HG02759 (cell line): Measurements from ENCODE around the gene TALDO1.
"Not testable (repeated sequence)": the region's sequence is repeated elsewhere in the genome, so short reads cannot be mapped to it uniquely, and the experiment has no call there.

Source experiments
- ATAC-seq: cut with Tn5 transposase; IDR thresholded peaks from one replicate; pipeline ENCODE4 v1.9.1; 2021; ENCODE audit warnings: mild to moderate bottlenecking, moderate library complexity; ENCODE audit not compliant: unreplicated experiment

TALDO1 gene

DNA sequence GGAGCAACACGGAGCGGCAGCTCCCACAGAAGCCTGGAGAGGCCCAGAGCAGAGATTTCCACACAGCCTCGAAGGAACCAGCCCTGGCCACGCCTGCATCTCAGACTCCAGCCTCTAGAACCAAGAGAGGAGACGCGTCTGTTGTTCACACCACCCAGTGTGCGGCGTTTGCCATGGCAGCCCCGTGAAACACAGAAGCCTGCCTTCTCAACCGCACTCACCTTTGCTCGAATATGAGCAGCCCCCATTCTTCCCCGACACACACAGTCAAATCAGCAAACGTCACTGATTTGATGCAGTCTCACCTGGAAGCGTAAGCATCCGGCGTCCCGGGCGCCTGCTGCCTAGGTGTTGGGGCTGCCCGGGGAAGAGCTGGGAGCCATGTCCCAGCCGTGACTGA lies 14.2 kb upstream of the TALDO1 start:
- ATAC-seq = no peak

DNA sequence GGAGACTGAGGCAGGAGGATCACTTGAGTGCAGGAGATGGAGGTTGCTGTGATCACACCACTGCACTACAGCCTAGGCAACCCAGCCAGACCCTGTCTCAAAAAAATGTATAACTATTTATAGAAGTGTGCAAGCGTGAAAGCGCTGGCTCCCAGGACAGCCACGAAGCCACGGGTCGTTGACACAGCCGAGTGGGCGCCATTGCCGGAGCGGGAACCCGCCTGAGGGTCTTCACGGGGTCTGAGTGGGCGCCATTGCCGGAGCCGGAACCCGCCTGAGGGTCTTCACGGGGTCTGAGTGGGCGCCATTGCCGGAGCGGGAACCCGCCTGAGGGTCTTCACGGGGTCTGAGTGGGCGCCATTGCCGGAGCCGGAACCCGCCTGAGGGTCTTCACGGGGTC lies 12.7 kb upstream of the TALDO1 start:
- ATAC-seq = not testable (repeated sequence)

DNA sequence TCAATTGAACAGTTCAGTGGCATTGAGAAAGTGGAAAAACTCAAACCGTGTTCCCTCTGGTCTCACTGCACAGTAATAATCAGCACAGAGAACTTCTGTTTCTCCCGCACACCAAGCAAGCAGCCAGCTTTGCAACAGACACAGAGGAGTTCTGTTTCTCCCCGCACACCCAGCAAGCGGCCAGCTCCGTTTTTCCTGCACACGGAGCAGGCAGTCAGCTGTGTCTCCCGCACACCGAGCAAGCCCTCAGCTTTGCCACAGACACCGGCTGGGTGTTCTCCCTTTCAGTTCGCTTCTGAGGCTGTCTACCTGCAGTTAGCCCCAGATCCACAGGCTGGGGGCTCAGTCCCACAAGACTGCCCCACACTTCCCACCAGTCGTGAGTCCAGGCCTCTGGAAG lies 9.9 kb upstream of the TALDO1 start:
- no peak for ATAC-seq

DNA sequence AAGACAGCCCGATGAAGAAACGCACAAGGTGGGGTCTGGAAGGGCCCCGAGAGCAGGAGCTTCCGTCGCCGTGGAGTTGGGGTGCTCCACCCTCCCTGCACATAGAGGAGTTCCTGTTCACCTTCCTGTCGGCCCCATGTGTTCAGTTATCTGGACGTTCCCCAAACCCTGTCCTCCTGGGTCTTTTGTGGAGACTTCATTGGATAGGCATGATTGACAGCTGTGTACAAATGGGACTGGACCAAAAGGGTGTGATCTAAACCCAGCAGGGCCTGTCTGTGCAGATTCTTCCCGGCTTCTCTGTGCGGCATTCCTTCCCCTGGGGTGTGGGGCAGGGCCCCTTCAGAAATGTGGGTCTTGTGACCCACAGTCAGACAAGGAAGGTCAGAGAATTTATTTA lies 9.4 kb upstream of the TALDO1 start:
- ATAC-seq = not testable (repeated sequence)

DNA sequence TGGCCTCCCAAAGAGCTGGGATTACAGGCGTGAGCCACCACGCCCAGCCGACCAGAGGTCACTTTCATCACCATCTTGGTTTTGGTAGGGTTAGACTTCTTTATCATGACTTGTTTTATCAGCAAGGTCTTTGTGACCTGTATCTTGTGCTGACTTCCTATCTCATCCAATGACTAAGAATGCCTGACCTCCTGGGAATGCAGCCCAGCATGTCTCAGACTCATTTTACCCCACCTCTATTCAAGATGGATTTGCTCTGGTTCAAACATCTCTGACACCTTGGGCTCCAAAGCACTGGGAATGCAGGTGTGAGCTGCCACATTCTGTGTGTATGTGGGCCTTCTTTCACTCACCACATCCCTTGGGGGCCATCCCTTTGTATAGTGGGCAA lies 5.1 kb upstream of the TALDO1 start:
- ATAC-seq = no peak

DNA sequence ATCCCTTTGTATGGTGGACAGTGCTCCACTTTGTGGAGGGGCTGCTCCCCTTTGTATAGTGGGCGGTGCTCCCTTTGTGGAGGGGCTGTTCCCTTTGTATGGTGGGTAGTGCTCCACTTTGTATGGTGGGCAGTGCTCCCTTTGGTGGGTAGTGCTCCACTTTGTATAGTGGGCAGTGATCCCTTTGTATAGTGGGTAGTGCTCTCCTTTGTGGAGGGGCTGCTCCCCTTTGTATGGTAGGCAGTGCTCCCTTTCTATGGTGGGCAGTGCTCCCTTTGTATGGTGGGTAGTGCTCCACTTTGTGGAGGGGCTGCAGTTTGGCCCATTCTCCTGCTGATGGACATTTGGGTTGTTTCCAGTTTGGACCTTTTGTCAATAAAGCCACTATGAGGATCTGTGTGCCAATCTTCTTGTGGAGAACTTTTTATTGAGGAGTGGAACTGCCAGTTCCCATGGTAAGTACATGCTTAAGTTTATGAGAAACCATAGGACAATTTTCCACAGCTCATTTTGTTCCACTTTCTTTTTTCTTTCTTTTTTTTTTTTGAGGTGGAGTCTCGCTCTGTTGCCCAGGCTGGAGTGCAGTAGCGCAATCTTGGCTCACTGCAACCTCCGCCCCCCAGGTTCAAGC lies 4.6 kb upstream of the TALDO1 start:
- ATAC-seq = no peak

DNA sequence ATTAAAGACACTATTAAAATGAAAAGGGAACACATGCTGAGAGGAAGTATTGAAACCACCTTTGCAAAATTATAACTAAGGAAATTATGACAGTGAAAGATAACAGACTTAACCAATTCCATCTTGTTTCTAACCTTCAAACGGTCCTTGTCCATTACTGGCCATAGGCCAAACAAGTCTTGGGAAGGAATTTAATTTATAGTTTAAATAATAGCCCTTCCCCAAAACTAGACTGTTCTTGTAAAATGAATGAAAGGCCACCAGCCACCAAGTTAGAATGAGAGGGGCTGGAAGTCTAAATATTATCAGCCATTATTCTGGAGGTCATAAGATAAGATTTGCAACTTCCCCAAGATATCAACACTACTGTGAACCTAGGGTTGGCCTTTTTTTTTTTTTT lies 1.8 kb upstream of the TALDO1 start:
- ATAC-seq = no peak

DNA sequence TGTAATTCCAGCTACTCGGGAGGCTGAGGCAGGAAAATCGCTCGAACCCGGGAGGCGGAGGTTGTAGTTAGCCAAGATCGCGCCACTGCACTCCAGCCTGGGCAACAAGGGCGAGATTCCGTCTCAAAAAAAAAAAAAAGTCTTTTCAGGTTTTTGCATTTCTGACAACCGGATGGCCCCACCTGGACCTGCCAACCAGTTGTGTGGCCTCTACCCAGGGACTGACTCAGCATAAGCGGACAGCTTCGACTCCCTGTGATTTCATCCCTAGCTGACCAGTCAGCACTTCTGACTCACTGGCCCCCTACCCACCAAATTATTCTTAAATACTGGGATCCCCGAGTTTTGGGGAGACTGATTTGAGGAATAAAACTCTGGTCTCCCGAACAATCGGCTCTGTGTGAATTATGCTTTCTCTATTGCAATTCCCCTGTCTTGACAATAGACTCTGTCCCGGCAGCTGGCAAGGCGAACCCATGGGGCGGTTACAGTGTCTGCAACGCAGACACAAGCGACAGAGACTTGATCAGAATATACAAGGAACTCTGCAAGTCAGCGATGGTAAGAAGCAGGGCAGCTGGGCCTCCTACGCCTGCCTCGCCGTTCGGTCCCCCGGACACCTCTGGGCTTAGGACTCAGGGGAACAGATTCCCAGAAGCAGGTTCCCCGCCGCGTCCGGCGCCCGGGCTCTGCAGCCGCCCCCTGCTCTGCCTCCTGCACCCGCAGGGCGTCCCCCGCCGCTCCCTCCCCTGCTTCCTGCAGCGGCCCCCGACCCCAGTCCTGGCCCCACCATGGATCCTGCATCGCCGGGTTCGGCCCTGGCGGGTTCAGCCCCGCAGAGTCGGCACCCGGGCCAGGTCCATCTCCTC lies 741 bp upstream of the TALDO1 start:
- ATAC-seq = peak; percentile 28

DNA sequence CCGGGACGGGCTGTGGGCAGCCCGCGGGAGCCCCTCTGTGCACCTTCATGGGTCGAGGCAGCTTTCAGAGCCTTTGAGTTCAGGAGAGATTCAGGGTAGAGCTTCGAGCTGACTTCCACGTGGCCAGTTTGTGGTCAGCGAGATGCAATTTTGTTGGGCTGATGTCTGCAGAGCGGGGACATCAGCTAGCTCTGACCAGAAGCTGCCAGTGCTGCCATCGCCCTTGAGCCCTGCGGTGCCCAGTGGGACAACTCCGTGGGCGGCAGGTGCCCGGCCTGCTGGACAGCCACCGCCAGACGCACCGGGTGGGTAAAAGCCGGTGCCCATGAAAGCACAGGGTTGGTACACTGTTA lies 719 bp downstream of the TALDO1 start:
- peak; percentile 2 for ATAC-seq

DNA sequence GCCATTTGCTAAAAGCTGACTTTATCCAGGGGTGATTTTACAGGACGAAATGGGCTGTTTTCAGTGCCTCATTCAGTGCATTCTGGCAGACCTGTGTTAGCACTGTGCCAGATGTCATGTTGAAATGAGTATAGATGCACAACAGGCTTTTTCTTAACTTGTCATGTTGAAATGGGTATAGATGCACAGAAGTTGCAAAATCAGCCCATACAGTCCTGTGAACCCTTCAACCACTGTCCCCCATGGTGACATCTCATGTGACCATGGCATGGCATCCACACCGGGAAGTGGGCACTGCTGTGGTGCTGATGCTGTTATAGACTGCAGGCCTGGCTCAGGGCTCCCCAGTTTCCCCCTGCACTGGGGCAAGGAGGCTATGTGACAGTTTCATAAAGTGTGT lies 2.5 kb downstream of the TALDO1 start:
- ATAC-seq = no peak

DNA sequence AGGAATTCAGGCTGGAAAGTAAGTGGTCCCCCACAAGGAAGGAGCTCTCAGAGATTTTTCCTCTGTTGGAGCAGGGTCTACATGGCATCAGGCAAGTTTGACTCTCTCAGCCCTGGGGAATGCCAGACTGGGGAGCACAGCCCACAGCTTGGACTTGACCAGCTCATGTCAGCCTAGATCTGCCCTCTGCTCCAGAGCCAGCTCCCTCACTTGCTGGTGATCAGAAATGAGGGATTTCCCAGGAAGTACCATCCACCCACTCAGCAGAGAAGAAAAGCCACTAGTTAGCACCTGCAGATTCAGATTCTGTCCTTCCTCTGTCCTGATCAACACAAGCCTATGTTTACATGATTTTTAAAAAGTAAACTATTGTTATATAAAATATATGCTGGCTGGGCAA lies 13.0 kb downstream of the TALDO1 start:
- no peak for ATAC-seq

DNA sequence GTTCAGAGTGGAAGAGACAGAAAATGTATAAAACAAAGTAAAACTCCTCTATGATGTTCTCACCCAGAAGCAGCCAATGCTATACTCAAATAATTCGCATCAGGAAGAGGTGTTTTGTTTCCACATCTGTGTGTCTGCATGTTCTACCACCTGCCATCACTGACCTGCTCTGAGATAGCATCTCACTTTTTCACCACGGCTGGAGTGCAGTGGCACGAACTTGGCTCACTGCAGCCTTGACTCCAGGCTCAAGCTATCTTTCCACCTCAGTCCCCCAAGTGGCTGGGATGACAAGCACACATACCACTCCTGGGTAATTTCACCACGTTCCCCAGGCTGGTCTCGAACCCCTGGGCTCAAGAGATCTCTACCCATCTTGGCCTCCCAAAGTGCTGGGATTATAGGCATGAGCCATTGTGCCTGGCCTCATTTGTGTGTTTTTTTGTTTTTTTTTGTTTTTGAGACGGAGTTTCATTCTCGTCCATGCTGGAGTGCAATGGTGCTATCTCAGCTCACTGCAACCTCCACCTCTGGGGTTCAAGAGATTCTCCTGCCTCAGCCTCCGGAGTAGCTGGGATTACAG lies 14.4 kb downstream of the TALDO1 start:
- no peak for ATAC-seq

DNA sequence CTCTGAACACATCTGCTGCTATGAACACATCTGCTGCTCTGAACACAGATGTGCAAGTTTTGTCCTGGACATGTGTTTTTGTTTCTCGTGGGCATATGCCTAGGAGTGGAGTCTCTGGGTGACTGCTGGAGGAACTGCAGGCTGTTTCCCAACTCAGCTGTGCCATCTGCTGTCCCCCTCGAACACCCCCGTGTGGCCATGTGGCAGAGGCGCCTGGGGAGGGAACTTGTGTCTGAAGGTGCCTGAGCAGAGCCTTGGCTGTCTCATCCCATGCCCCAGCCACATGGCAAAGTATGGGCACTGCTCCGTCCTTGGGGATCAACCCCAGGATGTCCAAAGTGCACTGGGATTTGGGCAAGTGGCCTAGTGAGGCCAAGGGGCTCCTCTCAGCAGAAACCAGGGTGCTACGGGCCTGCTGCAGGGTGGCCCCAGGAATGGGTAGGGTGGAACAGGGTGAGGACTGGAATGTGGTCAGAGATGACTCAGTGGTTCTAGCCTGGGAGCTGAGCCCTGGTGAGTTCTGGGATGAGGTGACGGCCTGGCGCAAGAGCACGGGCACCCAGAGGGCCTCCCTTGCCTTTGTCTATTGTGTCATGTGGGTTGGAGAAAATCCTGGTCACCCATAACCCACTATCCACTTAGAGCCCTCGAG lies 15.3 kb downstream of the TALDO1 start:
- ATAC-seq = no peak

DNA sequence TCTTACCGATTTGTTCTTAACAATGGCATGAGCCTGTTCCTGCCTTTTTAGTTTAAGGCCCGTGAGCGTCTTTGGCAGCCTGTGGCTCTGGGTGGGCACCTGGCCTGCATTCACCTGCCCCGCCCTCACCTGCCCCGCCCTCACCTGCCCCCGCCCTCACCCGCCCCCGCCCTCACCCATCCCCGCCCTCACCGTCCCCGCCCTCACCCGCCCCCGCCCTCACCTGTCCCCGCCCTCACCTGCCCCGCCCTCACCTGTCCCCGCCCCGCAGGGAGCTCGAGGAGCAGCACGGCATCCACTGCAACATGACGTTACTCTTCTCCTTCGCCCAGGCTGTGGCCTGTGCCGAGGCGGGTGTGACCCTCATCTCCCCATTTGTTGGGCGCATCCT lies 15.8 kb downstream of the TALDO1 start:
- ATAC-seq = no peak

DNA sequence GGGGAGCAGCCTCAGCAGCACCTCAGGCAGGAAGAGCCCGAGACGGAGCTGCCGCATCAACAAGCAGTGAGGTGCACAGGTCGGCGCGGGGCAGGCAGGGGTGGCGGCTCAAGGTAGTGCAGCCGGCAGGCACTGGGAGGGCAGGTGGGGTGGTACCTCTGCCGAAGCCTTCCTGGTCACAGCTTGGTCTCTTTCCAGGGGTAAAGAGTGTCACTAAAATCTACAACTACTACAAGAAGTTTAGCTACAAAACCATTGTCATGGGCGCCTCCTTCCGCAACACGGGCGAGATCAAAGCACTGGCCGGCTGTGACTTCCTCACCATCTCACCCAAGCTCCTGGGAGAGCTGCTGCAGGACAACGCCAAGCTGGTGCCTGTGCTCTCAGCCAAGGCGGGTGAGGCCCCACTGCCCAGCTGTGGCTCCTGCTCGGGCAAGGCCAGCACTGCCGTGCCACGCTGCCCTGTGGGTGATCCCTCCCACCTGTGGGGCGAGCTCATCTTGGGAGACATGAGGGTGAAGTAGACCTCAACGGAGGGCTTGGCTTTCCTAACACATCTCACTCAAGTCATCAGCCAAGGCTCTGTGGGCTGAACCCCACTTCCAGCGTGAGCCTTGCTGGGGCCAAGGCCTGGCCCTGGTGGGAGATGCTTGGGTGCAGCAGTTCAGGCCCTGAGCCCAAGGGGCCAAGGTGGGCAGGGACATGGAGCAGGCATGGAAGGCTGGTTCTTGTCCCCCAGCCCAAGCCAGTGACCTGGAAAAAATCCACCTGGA lies 16.5 kb downstream of the TALDO1 start:
- ATAC-seq = no peak

DNA sequence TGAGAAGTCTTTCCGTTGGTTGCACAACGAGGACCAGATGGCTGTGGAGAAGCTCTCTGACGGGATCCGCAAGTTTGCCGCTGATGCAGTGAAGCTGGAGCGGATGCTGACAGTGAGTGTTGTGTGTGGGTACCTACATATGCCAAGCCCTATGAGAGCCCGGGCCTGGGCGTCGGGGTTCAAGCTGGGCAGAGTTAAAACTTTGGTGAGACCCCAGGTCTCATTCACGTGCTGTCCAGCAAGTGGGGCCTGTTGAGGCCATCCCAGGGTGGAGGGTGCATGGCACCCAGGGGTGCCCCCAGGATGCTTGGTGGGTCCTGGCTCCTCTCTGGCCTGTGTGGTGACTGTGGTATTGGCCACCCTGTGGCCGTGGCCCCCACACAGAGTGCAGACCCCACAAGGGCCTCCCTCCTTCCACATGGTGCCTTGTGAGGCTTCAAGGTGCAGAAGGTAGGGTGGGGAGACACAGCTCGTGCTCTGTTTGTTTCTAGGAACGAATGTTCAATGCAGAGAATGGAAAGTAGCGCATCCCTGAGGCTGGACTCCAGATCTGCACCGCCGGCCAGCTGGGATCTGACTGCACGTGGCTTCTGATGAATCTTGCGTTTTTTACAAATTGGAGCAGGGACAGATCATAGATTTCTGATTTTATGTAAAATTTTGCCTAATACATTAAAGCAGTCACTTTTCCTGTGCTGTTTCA lies 17.2 kb downstream of the TALDO1 start:
- ATAC-seq = no peak

DNA sequence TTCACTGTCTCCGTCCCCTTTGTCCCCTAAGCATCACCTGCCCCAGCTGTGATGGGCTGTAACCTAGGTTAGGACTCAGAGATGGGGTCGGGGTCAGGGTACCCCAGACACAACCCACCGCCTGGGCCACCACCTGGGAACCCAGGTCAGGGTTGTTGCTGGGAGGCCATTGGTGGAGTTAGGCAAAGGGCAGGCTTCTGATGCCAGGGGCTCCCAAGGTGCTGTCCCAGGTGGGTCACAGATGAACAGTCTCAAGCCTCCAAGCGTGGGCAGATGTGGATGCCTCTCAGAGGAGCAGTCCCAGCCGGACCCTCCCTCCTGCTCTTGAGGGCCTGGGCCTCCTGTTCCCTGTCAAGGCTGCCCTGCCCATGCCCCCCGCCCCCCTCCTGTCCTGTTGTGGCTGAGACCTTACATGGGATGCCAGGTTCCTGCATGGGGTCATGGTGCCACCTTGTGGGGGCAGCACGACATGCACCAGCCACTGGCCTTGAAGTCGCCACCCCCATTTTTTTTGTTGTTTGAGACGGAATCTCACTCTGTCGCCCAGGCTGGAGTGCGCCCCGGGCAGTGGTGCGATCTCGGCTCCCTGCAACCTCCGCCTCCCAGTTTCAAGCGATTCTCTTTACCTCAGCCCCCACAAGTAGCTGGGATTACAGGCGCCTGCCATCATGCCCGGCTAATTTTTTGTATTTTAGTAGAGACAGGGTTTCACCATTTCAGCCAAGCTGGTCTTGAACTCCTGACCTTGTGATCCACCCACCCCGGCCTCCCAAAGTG lies 17.9 kb downstream of the TALDO1 start:
- ATAC-seq = no peak

DNA sequence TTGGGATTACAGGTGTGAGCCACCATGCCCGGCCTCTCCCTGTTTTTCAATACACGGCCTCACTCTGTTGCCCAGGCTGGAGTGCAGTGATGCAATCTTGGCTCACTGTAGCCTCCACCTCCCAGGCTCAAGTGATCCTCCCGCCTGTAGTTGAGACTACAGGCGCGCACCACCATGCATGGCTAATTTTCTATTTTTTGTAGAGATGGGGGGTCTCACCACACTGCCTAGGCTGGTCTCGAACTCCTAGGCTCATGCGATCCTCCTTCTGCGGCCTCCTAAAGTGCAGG lies 18.5 kb downstream of the TALDO1 start:
- no peak for ATAC-seq

DNA sequence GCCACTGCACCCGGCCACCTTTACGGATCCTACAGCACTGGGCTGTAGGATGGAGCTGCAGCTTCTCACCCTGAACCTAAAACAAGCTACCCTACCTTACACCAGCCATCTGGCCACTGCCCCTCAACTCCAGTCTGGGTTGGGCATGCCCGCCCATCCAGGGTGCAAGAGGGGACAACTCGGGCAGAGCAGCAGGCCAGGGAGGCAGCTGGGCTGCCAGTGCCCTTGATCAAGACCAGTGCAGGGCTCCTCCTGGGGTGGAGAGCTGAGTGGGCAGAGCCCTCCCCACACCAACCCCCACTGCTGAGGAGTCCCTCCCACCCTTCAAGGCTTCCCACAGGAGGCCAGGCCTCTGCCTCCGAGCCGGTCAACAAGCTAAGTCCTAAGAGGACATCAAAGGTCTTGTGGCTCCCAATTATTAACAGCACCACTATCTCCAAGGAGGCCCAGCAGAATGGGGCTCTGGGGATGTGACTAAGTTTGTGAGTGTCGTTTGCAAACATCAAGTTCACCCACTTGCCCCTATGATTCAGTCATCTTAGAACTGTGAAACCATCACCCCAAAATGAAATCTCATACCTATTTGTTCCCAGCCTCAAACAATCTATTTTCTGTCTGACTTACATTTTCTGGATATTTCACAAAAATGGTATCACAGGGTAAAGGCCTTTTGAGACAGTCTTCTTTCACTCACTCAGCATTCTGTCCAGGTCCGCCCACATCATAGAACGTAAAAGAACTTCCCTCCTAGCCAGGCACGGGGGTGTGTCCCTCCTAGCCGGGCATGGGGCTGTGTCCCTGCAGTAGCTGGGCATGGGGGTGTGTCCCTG lies 19.1 kb downstream of the TALDO1 start:
- no peak for ATAC-seq
